Loucy (cell line): ENCODE data around the gene AGBL4.

Source experiments
- H2AFZ ChIP-seq: fragments of 200-600 bp; sonication (generic); 2 replicates; pipeline ENCODE4 v1.6.0; 2016; ENCODE audit warnings: antibody characterized with exemption, mild to moderate bottlenecking, low read length, moderate library complexity
- H3F3A ChIP-seq: fragments of 200-600 bp; 2 replicates; pipeline ENCODE4 v1.6.0; 2016; ENCODE audit warnings: antibody characterized with exemption, low read depth, mild to moderate bottlenecking
- H3K27me3 ChIP-seq: fragments of 200-600 bp; sonication (generic); 2 replicates; pipeline ENCODE4 v1.6.1; 2014; ENCODE audit warnings: low read length, mild to moderate bottlenecking; ENCODE audit not compliant: insufficient read depth, poor library complexity, severe bottlenecking
- H3K36me3 ChIP-seq: fragments of 200-600 bp; sonication (generic); 2 replicates; pipeline ENCODE4 v1.6.1; 2016; ENCODE audit warnings: low read length; ENCODE audit not compliant: insufficient read depth
- H3K4me1 ChIP-seq: fragments of 200-600 bp; sonication (generic); 2 replicates; pipeline ENCODE4 v1.5.1; 2014; ENCODE audit warnings: low read length, mild to moderate bottlenecking; ENCODE audit not compliant: insufficient read depth, poor library complexity, severe bottlenecking
- H3K4me2 ChIP-seq: fragments of 200-600 bp; sonication (generic); 2 replicates; pipeline ENCODE4 v1.6.0; 2014; ENCODE audit warnings: antibody characterized with exemption, low read length, low read depth, mild to moderate bottlenecking; ENCODE audit not compliant: poor library complexity, severe bottlenecking
- H3K4me3 ChIP-seq: fragments of 200-600 bp; sonication (generic); 2 replicates; pipeline ENCODE4 v1.5.1; 2014; ENCODE audit warnings: low read length, mild to moderate bottlenecking, mixed read lengths; ENCODE audit not compliant: poor library complexity, severe bottlenecking
- H3K79me2 ChIP-seq: fragments of 200-600 bp; sonication (generic); 2 replicates; pipeline ENCODE4 v1.6.1; 2014; ENCODE audit warnings: low read length; ENCODE audit not compliant: insufficient read depth
- H3K9ac ChIP-seq: fragments of 200-600 bp; sonication (generic); 2 replicates; pipeline ENCODE4 v1.6.0; 2014; ENCODE audit warnings: mild to moderate bottlenecking, low read depth, low read length, moderate library complexity; ENCODE audit not compliant: poor library complexity, severe bottlenecking
- H3K9me2 ChIP-seq: fragments of 200-600 bp; sonication (generic); replicated peaks from 2 replicates; pipeline ENCODE4 v1.6.1; 2016; ENCODE audit warnings: low read depth, low read length, mixed read lengths
- H3K9me3 ChIP-seq: fragments of 200-600 bp; sonication (generic); 2 replicates; pipeline ENCODE4 v1.6.1; 2014; ENCODE audit warnings: mild to moderate bottlenecking, antibody characterized with exemption, low read length, low read depth; ENCODE audit not compliant: insufficient read depth
- H4K20me1 ChIP-seq: fragments of 200-600 bp; sonication (generic); 2 replicates; pipeline ENCODE4 v1.6.0; 2014; ENCODE audit warnings: antibody characterized with exemption, low read length, mild to moderate bottlenecking; ENCODE audit not compliant: insufficient read depth, poor library complexity, severe bottlenecking
- EZH2phosphoT487 ChIP-seq: fragments of 200-600 bp; IDR thresholded peaks from 2 replicates; pipeline ENCODE4 v1.6.1; 2018; ENCODE audit warnings: antibody characterized with exemption, mild to moderate bottlenecking, moderate library complexity, borderline replicate concordance
- TF ChIP-seq, protein P1 (sequence below): fragments of 200-600 bp; sonication (generic); conservative IDR thresholded peaks from 2 replicates; pipeline ENCODE4 v1.5.1; 2014; ENCODE audit warnings: mild to moderate bottlenecking, antibody characterized with exemption, low read length

AGBL4 gene

GRCh38 chr1:49185450-49185980 lies 838.2 kb downstream of the AGBL4 start:
- H3K4me2 ChIP-seq: no peak overlapping the region
- no peak overlapping the region for H3K9ac ChIP-seq
- no peaks in the 10 kb centered on the region for H3K9me2 ChIP-seq
- no peaks in the 10 kb centered on the region for H3K27me3 ChIP-seq
- H3K9me3 ChIP-seq: no peaks in the 10 kb centered on the region
- H2AFZ ChIP-seq: no peak overlapping the region
- H3F3A ChIP-seq: no peaks in the 10 kb centered on the region
- TF ChIP-seq, protein P1, sequence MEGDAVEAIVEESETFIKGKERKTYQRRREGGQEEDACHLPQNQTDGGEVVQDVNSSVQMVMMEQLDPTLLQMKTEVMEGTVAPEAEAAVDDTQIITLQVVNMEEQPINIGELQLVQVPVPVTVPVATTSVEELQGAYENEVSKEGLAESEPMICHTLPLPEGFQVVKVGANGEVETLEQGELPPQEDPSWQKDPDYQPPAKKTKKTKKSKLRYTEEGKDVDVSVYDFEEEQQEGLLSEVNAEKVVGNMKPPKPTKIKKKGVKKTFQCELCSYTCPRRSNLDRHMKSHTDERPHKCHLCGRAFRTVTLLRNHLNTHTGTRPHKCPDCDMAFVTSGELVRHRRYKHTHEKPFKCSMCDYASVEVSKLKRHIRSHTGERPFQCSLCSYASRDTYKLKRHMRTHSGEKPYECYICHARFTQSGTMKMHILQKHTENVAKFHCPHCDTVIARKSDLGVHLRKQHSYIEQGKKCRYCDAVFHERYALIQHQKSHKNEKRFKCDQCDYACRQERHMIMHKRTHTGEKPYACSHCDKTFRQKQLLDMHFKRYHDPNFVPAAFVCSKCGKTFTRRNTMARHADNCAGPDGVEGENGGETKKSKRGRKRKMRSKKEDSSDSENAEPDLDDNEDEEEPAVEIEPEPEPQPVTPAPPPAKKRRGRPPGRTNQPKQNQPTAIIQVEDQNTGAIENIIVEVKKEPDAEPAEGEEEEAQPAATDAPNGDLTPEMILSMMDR: no peak
- no peak for TF ChIP-seq EZH2phosphoT487
- H3K36me3 ChIP-seq: no peaks in the 10 kb centered on the region
- H3K79me2 ChIP-seq: no peaks in the 10 kb centered on the region
- H3K4me1 ChIP-seq: no peaks in the 10 kb centered on the region
- H4K20me1 ChIP-seq: no peaks in the 10 kb centered on the region
- H3K4me3 ChIP-seq: no peak overlapping the region

GRCh38 chr1:49183489-49183888 lies 840.3 kb downstream of the AGBL4 start:
- Histone ChIP-seq H3K79me2 (no peaks in the 10 kb centered on the region), H3K9me3 (no peaks in the 10 kb centered on the region), H3K9ac (no peak overlapping the region), H3K9me2 (no peaks in the 10 kb centered on the region), H3K4me1 (no peaks in the 10 kb centered on the region), H2AFZ (no peak overlapping the region), H3K4me2 (no peak overlapping the region), H3K36me3 (no peaks in the 10 kb centered on the region), H3F3A (no peaks in the 10 kb centered on the region), H3K27me3 (no peaks in the 10 kb centered on the region), H4K20me1 (no peaks in the 10 kb centered on the region), H3K4me3 (no peak overlapping the region)
- TF ChIP-seq EZH2phosphoT487: no peak
- TF ChIP-seq, protein P1: no peak

DNA sequence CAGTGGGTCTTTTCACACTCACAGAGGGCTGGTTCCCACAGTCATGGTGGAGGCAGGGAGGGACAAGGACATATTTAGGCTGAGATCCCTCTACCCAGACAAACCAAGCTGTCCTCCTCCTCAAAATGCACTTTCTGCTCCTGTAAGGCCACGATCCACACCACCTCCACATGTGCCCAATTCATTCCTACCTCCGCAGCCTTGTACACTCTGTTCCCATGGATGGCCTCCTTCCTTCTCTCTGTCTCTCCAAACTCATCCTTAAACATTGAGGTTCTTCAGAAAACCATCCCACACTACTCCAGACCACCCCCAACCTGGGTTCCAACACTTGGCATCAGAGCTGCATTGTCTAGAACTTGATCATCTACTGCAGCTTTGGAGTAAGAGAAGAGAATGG lies 842.7 kb downstream of the AGBL4 start:
- no peak overlapping the region for H3K9ac ChIP-seq
- H3K9me2 ChIP-seq: no peaks in the 10 kb centered on the region
- H2AFZ ChIP-seq: no peak overlapping the region
- H3K4me2 ChIP-seq: no peak overlapping the region
- no peaks in the 10 kb centered on the region for H3K27me3 ChIP-seq
- TF ChIP-seq EZH2phosphoT487: no peak
- TF ChIP-seq, protein P1: no peak
- no peaks in the 10 kb centered on the region for H3K4me1 ChIP-seq
- no peaks in the 10 kb centered on the region for H3K79me2 ChIP-seq
- no peak overlapping the region for H3K4me3 ChIP-seq
- H3K9me3 ChIP-seq: no peaks in the 10 kb centered on the region
- H3K36me3 ChIP-seq: no peaks in the 10 kb centered on the region
- H3F3A ChIP-seq: no peaks in the 10 kb centered on the region
- H4K20me1 ChIP-seq: no peaks in the 10 kb centered on the region
